ENCODE data around the gene ITM2C.

- no peak for TF ChIP-seq CTCF (IDR thresholded peaks at IDR 0.05; ENCODE audit: insufficient read depth, low read length, poor library complexity, severe bottlenecking)
- no peak for TF ChIP-seq EZH2phosphoT487 (conservative IDR thresholded peaks at IDR 0.05; ENCODE audit: low read length)
These were observed 50.1 kb downstream of the ITM2C start for GRCh38 chr2:230914886-230915285.
